ENCODE results near the gene NFIL3.
A peak's percentile ranks its signal among the peaks of the same experiment; 100 is the strongest.

The NFIL3 gene

DNA sequence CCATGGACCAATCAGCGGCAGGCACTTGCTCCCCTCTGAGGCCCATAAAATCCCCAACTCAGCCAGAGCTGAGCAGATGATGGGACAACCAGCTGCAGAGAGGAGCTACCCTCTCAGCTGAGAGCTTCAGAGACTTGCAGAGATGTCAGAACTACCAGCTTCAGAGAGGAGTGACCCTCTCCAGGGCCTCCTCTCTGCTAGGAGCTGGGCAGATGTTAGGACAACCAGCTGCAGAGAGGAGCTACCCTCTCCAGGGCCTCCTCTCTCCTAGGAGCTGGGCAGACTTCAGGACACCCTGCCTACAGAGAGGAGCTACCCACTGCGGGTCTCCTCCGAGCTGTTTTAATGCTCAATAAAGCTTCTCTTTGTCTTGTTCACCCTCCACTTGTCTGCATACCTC is 58.9 kb downstream of the NFIL3 start:
- Histone ChIP-seq H3K9me3 (ENCODE audit: control insufficient read depth, insufficient read depth, low read length) (no peaks in the 10 kb centered on the region), H3K36me3 (ENCODE audit: insufficient read depth, low read length) (no peaks in the 10 kb centered on the region; the same call in 1 of the 2 replicates), H3K4me1 (ENCODE audit: insufficient read depth, low read length) (peaks cover 7% of the 10 kb centered on the region), H3K9ac (ENCODE audit: low read depth, low read length) (no peak overlapping the region)

DNA sequence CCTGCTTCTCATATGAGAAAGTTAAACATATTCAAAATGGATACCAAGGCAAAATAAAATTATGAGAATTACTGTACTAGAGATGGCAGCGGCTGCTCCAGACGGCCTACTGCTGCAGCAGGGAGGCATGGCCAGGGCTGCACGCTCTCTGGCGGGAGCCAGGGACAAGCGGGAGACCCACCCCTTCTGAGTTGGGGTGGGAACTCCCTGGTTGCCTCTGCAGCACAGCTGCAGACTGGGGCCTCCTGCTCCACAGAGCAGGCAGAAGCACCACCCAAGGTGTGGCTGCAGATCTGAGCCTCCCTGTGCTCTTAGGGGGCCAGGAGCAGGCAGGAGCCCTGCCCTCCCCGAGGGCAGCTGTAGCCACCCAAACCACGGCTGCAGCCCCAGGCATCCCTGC is 59.6 kb downstream of the NFIL3 start:
- H3K9ac ChIP-seq (ENCODE audit: low read depth, low read length), result no peak overlapping the region
- H3K36me3 ChIP-seq (ENCODE audit: insufficient read depth, low read length), result no peaks in the 10 kb centered on the region; the same call in 1 of the 2 replicates
- no peaks in the 10 kb centered on the region for H3K9me3 ChIP-seq (ENCODE audit: control insufficient read depth, insufficient read depth, low read length)
- peaks cover 7% of the 10 kb centered on the region for H3K4me1 ChIP-seq (ENCODE audit: insufficient read depth, low read length)

DNA sequence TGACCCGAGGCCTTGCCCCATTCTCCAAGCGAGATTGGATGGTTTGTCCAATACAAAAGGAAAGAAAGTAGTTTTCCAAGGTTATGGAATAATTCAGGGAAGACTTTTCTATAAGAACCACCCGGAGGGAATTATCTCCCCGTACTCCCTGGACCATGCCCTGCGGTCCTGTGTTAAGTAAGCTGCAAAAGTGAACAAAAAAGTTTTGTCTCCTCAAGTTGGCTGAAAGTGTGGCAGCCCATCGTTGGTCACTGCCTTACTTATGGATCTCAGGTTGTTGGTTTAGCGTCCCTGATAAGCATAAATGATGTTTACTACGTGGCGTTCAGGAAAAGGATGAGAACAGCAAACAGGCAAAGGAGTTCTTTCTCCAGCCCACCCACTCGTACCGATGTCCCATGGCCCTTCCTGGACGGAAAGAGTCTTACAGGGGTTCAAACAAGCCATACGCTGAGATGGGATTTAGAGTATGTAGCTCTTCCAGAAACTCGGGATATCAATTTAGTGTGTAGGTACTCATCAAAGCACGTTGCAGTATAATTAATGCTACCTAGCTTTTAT is 61.5 kb downstream of the NFIL3 start:
- H3K9me3 ChIP-seq (ENCODE audit: control insufficient read depth, insufficient read depth, low read length), result no peaks in the 10 kb centered on the region
- peak overlapping the region; percentile 94; the same call in 1 of the 2 replicates for H3K9ac ChIP-seq (ENCODE audit: low read depth, low read length)
- peaks cover 7% of the 10 kb centered on the region for H3K4me1 ChIP-seq (ENCODE audit: insufficient read depth, low read length)
- no peaks in the 10 kb centered on the region; the same call in 1 of the 2 replicates for H3K36me3 ChIP-seq (ENCODE audit: insufficient read depth, low read length)

DNA sequence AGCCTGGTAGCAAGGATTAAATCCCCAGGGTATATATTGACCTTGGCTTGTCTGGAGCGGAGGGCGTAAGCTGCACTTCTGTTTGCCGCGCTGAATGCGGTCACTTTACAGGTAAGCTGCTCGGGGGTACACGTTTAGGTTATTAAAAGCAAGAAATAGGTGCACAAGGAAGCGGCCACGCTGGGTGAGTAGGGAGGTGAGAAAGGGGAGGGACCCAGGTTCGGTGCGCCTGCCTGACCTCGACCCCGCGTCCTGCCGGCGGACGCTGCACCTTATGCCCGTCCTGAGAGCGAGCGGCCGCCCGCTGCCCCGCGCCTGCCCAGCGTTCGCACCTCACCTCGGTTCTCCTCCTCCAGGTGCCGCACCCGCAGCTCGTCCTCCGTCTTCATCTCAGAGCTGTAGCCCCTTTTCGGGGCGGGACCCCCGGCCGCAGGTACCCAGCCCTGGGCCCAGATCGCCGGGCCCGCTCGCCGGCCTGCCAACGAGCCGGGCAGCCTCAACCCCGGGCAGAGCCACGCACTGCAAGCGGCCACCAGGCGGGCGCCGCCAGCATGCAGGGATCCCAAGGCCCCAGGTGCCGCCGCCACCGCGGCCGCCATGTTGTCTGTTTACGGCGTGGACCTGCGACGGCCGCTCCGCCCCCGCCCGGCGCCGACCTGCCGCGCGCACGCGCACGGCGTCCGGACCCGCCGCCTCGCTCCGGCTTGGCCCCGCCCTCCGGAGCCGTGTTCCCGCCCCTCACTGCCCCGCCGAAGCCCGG is 62.2 kb downstream of the NFIL3 start, which contains the start of gene AUH:
TSS of gene AUH (minus strand) at position 628 of the 760 bp plus-strand sequence. CDS start at position 599, 29 bp downstream.
- peaks cover 1% of the 10 kb centered on the region for H3K36me3 ChIP-seq (ENCODE audit: insufficient read depth, low read length)

DNA sequence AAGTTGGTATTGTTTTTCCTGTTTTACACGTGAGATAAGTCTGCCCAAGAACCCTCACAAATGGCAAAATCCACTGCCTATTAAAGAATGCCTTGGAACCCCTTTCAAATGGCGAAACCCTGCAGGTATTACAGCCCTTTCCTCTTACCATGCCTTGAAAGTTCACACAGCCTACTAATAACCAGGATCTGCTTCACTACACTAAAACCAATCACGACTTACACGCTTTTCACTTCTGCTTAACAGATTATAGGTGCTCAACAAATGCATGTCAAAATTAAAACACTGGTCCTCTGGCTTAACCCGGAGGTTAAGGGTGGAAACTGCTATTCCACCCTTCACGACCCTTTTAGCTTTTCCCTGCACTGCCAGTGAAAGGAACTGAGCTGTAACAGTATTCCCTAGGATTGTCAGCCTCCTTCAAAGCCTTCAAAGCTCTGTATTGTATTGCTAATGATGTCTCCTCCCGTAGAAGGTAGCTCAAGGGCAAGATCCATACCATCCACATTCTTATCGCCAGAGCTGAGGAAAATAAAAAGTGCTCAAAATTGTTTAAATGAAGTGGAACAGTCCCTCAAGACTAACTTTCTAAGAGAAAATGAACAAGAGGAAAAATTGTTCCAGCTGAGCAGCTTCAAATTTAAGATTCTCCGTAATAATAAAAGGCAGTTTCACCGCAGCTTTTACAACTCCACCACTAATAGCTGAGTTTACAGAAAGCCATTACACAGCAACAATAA is 62.9 kb downstream of the NFIL3 start:
- H3K4me1 ChIP-seq (ENCODE audit: insufficient read depth, low read length), result peaks cover 7% of the 10 kb centered on the region
- peaks cover 2% of the 10 kb centered on the region for H3K36me3 ChIP-seq (ENCODE audit: insufficient read depth, low read length)
- peak overlapping the region; percentile 94 for H3K9ac ChIP-seq (ENCODE audit: low read depth, low read length)
- no peaks in the 10 kb centered on the region for H3K9me3 ChIP-seq (ENCODE audit: control insufficient read depth, insufficient read depth, low read length)

More for the DNA sequence above, 62.2 kb downstream of the NFIL3 start, which contains the start of gene AUH:
- H3K9ac ChIP-seq (ENCODE audit: low read depth, low read length), result peak within 1 kb of the TSS; percentile 94
- H3K9me3 ChIP-seq (ENCODE audit: control insufficient read depth, insufficient read depth, low read length), result no peaks in the 10 kb centered on the region
- H3K4me1 ChIP-seq (ENCODE audit: insufficient read depth, low read length), result peaks cover 7% of the 10 kb centered on the region

DNA sequence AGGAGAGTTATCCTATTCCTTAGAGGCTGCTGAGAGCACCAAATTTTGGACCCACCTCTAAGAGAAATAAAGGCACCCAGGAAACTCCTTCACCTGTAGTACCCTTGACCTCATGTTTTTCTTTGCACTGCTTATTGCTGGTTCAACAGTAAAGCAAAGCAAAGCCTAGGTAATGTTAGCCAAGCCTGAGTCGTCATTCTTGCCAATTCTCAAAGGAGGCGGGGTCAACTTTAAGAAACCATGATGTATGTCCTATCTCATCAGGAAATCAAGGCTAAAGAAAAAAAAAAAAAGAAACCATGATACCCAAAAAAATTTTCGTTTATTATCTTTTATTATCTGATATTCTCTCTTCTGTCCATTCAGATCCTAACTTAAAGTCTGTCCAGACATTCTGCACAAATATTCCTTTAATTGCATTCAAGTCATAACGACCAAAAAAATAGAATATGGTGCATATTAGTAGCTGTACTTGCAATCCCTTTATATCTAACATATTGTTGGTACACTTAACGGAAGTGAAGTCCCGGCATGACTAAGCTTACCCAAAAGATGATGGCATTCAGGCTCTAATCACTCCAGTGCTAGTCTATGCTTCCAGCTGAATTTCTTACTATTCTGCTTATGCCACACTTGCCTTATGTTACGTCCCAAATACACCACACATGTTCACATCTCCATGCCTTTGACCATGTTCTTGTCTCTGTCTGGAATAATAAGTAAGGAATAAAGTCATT is 63.7 kb downstream of the NFIL3 start:
- Histone ChIP-seq H3K4me1 (ENCODE audit: insufficient read depth, low read length) (peaks cover 7% of the 10 kb centered on the region), H3K9ac (ENCODE audit: low read depth, low read length) (peak overlapping the region; percentile 94; the same call in 1 of the 2 replicates), H3K9me3 (ENCODE audit: control insufficient read depth, insufficient read depth, low read length) (no peaks in the 10 kb centered on the region)

DNA sequence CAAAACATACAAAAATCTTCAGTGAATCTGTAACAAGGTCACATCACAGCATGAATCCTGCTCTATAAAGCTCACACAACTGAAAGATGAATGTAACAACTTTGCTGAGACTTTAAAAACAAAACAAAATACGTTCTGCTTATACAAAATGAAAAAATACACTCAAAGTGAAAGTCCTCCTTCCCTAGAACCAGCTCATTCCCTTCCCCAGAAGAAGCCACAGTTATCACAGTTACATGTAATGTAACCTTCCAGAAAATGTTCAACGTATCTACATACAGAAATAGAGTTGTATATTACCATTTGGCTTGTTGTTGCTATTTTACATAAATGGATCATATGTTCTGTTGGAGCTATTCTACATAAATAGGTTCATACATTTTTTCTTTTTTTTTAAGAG is 64.5 kb downstream of the NFIL3 start:
- peaks cover 2% of the 10 kb centered on the region; the same call in 1 of the 2 replicates for H3K36me3 ChIP-seq (ENCODE audit: insufficient read depth, low read length)
- H3K9ac ChIP-seq (ENCODE audit: low read depth, low read length), result no peak overlapping the region
- peaks cover 7% of the 10 kb centered on the region for H3K4me1 ChIP-seq (ENCODE audit: insufficient read depth, low read length)
- no peaks in the 10 kb centered on the region for H3K9me3 ChIP-seq (ENCODE audit: control insufficient read depth, insufficient read depth, low read length)

More for the DNA sequence above, 63.7 kb downstream of the NFIL3 start:
- peaks cover 2% of the 10 kb centered on the region; the same call in 1 of the 2 replicates for H3K36me3 ChIP-seq (ENCODE audit: insufficient read depth, low read length)

Data from ES-I3 (cell line).